Mucosa of gallbladder (tissue), 1 donor: ENCODE measurements around the gene PIGP. TPM values are rescaled to one million over a fixed set of nuclear protein-coding genes. Genes with fewer than 3 reads are reported as not detected.
"Not testable (repeated sequence)": the region's sequence is repeated elsewhere in the genome, so short reads cannot be mapped to it uniquely, and the experiment has no call there.

ENCODE experiments used
- DNase-seq: peaks from one replicate; pipeline ENCODE4 v3.0.0-alpha.2; 2020; ENCODE audit warnings: low spot score
- total RNA-seq: library from RNA; stranded (reverse); gene quantifications from one replicate; pipeline ENCODE4 v1.2.1, GENCODE V29; 2021
- donor health status: DM: no; HTN: no; CAD: no.

The PIGP gene
- total RNA-seq, 1 donor from 2014 or later = 28.3 TPM

GRCh38 chr21:37076087-37076850 lies 3.4 kb upstream of the PIGP start:
- DNase-seq = no peak

GRCh38 chr21:37075214-37075770 lies 2.4 kb upstream of the PIGP start:
- DNase-seq = no peak

GRCh38 chr21:37074546-37074945 lies 1.7 kb upstream of the PIGP start:
- no peak for DNase-seq

- DNase-seq = no peak
Measured at GRCh38 chr21:37074197-37074510, 1.3 kb upstream of the PIGP start.

- peak; percentile 34 for DNase-seq
Measured at GRCh38 chr21:37073417-37074196, 736 bp upstream of the PIGP start.

GRCh38 chr21:37072274-37072987 lies 440 bp downstream of the PIGP start:
- DNase-seq = peak; percentile 75

- peak; percentile 22 for DNase-seq
Measured at GRCh38 chr21:37071561-37072273, 1.2 kb downstream of the PIGP start.

GRCh38 chr21:37065561-37066177 lies 7.2 kb downstream of the PIGP start:
- no peak for DNase-seq

- no peak for DNase-seq
Measured at GRCh38 chr21:37064841-37065240, 8.0 kb downstream of the PIGP start.

GRCh38 chr21:37063433-37063832 lies 9.4 kb downstream of the PIGP start:
- DNase-seq = no peak

- no peak for DNase-seq
Measured at GRCh38 chr21:37062593-37062935, 10.3 kb downstream of the PIGP start.

GRCh38 chr21:37061926-37062592 lies 10.8 kb downstream of the PIGP start:
- DNase-seq = no peak

GRCh38 chr21:37060296-37060695 lies 12.6 kb downstream of the PIGP start:
- DNase-seq = peak; percentile 22

GRCh38 chr21:37059181-37059580 lies 13.7 kb downstream of the PIGP start:
- DNase-seq = no peak

- DNase-seq = no peak
Measured at GRCh38 chr21:37058261-37058660, 14.6 kb downstream of the PIGP start.

- no peak for DNase-seq
Measured at GRCh38 chr21:37057614-37058013, 15.3 kb downstream of the PIGP start.

GRCh38 chr21:37055271-37055855 lies 17.5 kb downstream of the PIGP start:
- no peak for DNase-seq

- DNase-seq = not testable (repeated sequence)
Measured at GRCh38 chr21:37049741-37050140, 23.1 kb downstream of the PIGP start.

GRCh38 chr21:37047079-37047478 lies 25.8 kb downstream of the PIGP start:
- no peak for DNase-seq

- DNase-seq = no peak
Measured at GRCh38 chr21:37045556-37045955, 27.3 kb downstream of the PIGP start.
